Frontal cortex (tissue), 4 donors: ENCODE results near the gene USP24. TPM values are rescaled to one million over a fixed set of nuclear protein-coding genes. Genes with fewer than 3 reads are reported as not detected.

Experiments used
- DNase-seq, 2 donors: peaks; one replicate each; pipeline ENCODE4 v3.0.0; 2012; ENCODE audit warnings: low spot score in 2 of 2
- FAIRE-seq: peaks from 2 replicates; lab custom pipeline; 2012; peaks lifted over from hg19 to GRCh38; lab: Jason Lieb, UNC
- total RNA-seq: library from RNA; depleted of rRNA; stranded (reverse); fragments of >200 nt; gene quantifications from one replicate; pipeline ENCODE4 v1.2.3, GENCODE V29; 2014
- donor health status: control.
- donor health status: control.
- donor health status: control.

Gene USP24, protein sequence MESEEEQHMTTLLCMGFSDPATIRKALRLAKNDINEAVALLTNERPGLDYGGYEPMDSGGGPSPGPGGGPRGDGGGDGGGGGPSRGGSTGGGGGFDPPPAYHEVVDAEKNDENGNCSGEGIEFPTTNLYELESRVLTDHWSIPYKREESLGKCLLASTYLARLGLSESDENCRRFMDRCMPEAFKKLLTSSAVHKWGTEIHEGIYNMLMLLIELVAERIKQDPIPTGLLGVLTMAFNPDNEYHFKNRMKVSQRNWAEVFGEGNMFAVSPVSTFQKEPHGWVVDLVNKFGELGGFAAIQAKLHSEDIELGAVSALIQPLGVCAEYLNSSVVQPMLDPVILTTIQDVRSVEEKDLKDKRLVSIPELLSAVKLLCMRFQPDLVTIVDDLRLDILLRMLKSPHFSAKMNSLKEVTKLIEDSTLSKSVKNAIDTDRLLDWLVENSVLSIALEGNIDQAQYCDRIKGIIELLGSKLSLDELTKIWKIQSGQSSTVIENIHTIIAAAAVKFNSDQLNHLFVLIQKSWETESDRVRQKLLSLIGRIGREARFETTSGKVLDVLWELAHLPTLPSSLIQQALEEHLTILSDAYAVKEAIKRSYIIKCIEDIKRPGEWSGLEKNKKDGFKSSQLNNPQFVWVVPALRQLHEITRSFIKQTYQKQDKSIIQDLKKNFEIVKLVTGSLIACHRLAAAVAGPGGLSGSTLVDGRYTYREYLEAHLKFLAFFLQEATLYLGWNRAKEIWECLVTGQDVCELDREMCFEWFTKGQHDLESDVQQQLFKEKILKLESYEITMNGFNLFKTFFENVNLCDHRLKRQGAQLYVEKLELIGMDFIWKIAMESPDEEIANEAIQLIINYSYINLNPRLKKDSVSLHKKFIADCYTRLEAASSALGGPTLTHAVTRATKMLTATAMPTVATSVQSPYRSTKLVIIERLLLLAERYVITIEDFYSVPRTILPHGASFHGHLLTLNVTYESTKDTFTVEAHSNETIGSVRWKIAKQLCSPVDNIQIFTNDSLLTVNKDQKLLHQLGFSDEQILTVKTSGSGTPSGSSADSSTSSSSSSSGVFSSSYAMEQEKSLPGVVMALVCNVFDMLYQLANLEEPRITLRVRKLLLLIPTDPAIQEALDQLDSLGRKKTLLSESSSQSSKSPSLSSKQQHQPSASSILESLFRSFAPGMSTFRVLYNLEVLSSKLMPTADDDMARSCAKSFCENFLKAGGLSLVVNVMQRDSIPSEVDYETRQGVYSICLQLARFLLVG (N-terminal part only)
- total RNA-seq, result 67.3 TPM

DNA sequence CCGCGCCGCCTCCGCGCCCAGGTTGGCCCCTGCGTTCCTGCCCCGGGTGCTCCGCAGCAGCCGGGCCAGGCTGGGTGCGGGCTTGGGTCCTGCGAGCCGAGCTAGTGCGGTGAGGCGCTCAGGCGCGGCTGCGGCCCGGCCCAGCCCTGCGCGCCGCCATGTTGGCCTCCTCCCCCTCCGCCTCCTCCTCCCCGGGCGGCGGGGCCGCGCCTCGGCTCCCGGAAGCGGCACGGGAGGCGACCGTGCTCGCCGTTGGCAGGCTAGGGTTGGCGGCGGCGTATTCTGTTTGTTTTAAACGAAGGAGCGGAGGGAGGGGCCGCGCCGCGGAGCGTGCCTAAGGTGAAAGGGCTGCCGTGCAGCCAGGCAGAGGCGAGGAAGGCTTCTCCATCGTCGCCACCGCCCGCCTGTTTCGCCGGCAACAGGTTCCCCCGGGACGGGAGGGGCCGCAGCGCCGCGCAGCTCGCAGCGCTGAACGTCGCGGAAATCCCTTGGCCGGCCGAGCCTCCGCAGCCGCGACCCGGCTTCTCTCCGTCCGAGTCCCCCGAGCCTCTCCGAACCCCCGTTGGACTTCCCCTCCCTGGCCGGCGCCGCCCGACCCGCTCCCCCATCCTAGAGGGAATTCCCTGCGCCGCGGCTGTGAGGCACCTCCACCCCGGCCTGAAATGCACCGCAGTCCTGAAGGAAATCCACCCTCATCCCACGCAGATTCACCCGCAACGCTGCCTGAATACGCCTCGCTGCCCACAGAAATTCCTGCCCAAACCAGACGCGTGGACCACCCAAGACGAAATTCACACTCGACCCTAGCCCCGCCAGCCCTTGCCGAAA lies at the start of gene USP24:
USP24 (minus strand) TSS at position 171 of the 828 bp plus-strand sequence. CDS start 251 bp downstream, outside the sequence.
- DNase-seq, result peak; percentile 86 to 91
- FAIRE-seq, result no peak

DNA sequence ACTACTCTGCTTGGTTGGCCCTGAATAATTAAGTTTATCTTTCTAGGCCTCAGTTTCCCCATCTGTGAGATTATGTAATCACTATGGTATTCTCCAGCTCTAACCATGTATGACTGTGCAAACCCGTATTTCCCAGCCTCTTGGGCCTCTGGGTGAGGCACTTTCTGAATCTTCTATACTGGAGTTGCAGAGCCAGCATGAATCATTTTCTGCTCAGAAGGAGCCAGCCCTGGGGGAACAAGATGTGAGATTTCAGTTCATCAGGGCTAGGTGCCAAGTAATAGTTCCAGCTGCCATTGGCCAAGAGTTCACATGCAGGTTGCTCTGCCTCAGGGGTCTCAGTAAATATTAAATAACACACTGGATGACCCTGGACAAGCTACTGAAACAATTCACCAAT lies 47.7 kb upstream of the USP24 start:
- no peak for FAIRE-seq
- no peak for DNase-seq

DNA sequence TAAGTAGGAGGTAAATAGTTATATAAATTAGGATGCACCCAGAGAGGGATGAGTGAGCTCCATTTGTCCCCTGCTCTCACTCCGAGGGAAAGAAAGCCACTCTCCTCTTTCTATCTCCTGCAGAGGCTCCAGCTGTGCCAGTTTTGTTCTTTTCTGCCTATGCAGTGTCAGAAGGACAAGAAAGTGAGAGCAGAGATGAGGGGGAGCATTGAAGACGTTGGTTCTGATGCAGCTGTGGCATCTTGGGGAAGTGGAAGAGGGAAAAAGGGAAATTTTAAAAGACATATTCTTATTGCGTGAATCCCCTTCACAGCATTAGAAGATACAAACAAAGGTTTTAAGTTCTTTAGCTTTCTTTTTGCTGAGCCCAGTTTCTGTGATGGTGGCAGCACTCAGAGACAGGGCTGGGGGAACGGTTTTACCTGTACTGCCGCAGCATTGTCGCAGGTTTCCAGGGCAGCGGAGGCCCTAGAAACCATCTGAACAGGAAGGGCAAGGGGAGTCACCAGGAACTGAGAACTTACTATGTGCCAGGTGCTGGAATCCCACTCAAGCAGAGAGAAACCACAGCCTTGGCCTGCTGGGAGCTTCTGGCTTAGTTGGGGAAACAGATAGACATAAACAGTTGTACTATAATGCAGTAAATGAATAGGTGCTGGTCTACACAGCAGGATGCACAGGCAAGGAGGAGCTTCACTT lies 44.9 kb upstream of the USP24 start:
- no peak for FAIRE-seq
- no peak for DNase-seq

DNA sequence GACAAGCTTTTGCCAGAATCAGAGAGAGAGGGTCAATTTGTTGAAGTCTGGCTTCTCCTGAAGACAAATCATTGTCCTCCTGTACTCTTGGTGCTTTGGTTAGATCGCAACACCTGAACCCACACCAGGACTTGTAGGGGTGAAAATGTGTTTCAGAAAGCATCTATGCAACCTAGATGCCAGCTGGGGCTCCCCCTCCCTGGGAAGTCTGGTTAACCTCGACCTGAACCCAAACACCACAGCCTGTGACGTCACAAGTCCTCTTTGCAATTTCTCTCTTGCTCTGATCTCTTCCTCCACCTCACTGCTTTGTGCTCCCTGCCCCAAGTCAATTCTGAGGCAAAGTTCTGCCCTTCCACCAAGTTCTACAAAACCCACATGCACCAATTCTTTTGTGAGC lies 42.8 kb upstream of the USP24 start:
- FAIRE-seq (no peak), DNase-seq (no peak)

DNA sequence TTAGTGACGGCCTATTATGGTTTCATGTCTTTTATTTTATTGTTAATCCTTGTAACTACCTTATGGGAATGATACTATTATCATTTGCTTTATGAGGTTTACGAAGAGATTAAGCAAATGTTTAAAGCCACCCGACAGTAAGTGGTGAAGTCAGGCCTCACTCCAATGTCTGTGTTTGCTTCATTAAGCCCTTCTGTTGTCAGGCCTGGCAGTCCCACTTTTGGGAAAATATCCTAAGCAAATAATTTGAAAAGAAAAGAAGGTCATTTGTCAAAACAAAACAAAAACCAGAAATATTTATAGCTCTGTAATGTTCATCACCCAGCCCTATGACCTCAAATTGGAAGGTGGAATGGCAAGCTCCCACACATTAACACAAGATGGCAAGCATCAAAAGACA lies 40.7 kb upstream of the USP24 start:
- FAIRE-seq (no peak), DNase-seq (no peak)

DNA sequence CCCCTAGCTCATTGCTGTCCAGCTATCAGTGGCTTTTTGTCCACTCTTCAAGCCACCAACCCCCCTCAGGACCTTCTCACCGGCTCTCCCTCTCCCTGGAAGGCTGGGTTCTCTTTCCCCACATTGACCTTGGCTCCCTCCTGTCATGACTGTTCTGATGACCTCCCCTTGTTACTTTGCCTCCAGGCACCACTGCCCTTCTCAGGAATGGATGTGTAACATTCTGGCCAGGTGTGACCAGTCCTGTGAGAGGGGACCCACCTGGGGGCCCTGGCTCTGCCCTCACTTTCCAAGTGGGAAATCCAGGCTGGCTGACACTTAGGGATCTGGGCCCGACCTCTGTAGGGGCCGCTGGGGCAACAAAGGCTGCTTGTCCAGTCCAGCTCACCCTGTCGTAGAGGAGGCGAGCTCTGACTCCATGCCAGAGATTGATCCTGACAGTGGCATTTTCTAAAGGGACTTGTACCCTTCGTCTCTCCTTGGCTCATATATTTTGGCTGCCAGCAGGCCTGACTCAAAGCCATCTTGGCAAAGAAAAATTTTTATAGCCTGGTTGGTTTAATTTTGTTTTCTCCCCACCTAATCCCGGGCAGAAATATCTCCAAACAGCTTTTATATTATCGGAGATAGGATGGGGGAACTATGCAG lies 37.9 kb upstream of the USP24 start:
- FAIRE-seq (no peak), DNase-seq (no peak)

DNA sequence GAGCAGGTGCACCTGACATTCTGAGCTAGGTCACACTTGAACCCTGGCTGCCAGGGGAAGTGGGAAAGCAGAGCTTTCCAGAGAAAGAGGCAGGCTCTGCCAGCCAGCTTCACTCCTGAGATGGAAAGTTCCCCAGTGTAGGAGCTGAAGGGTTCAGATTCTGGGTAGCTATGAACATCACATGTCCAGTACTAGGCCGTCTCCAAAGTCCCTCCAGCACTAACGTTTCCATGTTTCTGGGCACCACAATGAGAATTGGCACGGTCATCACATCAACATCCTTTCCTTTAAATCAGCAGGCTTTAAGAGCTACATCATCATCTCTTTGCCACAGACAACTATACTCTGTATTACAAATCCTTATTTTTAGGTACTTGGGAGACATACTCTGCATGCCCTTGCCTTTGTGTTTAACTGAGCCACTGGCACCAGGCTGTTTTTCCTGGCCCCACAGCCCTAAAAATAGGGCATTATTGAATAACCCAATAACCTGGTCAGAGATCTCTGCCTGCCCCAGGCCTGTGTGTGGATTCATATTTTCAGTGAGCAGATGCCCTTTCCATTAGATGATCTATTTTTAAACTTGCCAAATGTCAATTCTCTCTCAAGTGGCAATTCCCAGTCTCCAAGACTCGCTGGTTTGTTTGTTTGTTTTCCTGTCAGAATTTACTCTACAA lies 35.4 kb upstream of the USP24 start:
- FAIRE-seq, result no peak
- DNase-seq, result no peak

DNA sequence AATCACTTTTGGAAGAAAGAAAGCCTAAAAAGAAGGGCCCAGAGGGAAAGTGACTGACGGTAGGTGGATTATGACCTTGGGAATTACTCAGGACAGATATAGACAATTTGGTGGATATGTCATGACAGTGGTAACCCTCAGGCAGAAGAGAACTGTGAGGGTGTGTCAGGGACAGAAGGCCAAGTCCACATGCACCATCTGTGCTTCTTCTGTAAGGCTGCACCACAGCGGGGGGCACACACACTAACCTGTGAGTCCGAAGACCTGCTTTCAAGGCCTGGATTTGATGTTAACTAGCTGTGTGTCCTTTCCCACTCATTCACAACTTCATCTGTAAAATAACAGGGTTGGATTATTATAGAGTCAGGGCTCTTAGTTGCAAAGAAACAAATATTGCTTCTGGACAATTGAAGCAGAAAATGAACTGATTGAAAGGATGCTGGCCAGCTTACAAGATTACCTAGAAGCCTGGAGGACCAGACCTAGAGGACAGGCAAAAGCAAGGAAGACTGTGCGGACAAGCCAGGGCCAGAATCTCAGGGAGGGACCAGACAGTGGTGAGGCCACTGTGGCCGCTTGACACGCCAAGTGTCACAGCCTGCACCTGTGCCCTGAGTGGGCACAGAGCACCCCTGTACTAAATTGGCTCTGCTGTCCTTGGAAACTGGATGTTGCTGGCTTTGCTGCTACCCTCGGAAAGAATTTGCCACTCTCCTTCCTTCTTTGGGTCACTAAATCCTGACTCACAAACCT lies 34.7 kb upstream of the USP24 start:
- no peak for FAIRE-seq
- no peak for DNase-seq

DNA sequence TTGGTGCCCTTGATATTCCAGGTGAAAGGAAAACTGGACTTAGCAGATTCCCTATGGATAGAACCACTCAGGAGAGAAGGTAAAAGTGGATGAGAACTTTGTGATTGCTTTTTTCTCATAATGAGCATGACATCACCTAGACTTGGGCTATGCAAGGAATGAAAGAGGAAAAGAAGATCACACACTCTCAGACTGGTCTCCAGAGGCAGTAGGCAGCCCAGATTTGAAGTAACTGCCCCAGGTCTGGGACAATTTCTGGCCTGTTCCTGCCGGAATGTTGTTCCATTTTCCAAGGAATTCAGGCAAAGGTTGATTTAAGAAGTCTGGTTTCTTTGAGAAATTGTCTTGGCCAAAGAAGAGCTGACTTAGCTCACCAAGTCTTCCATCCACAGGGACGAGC lies 31.7 kb upstream of the USP24 start:
- FAIRE-seq, result no peak
- DNase-seq, result no peak

DNA sequence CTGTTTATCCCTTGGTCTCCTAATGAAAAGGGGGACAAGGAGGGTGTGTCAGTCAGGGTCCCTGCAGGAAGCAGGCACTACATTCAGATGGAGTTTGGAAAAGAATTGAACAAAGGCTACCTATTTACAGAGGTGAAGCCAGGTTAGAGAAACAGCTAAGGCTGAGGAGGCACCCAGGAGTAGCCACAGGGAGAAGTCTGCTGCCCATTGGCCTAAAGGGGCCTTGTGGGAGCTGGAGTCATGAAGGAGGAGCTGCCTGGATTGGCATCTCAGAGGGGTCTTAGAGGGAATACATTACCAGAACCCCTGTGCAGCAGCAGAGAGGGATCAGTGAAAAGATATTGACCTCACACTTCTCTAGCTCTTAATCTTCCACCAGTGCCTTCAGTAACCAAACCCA lies 31.2 kb upstream of the USP24 start:
- DNase-seq, result no peak
- FAIRE-seq, result no peak

DNA sequence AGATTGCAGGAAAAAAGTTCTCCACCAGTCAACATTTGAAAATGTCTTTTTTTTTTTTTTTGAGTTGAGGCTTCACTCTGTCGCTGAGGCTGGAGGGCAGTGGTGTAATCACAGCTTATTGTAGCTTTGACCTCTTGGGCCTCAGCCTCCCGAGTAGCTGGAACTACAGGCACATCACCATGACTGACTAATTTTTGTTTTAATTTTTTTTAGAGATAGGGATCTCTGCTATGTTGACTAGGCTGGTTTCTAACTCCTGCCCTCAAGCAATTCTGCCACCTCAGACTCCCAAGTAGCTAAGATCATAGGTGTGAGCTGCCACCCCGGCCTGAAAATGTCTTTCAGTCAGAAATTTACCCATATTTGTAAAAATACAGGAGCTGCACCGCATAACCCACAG lies 30.6 kb upstream of the USP24 start:
- FAIRE-seq, result no peak
- no peak for DNase-seq

DNA sequence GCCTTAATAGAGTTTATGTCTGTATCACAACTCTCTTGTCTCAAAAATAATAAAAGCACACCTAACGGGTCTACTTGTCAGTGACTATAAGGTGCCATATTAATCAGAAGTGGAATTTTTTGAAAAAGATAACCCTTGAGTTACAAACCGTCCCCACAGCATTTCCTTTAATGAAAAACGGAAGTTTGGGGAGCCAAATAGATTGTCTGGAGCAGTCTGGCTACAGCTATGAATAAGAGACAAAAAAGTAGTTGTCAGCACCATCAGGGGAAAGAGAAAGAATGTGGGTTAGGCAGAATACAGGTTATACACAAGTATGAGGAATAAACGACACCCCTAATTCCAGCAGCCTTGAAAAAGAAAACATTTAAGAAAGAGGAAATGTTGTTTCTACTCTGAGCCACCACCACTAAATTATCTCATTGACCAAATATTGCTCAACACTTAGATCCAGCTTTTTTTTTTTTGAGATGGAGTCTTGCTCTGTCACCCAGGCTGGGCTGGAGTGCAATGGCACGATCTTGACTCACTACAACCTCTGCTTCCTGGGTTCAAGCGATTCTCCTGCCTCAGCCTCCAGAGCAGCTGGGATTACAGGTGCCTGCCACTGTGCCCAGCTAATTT lies 29.4 kb upstream of the USP24 start:
- no peak for DNase-seq
- FAIRE-seq, result no peak

DNA sequence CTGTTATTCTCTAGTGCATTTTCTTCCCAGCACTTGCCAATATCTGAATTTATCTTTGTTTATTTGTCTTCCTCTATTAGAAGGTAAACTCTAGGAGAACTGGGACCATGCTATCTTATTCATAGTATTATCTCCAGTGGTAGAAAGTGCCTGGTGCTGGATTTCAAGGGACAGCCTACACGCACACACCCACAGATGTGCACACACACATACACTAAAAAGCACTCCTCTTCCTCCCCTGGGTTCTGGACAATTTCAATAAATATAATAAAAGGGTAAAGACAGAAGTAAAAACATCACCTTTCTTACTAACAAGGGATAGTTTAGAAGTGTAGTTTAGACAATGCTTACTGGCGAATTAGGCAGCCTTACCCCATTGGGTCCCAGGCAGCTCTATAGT lies 28.5 kb upstream of the USP24 start:
- DNase-seq (no peak), FAIRE-seq (no peak)

DNA sequence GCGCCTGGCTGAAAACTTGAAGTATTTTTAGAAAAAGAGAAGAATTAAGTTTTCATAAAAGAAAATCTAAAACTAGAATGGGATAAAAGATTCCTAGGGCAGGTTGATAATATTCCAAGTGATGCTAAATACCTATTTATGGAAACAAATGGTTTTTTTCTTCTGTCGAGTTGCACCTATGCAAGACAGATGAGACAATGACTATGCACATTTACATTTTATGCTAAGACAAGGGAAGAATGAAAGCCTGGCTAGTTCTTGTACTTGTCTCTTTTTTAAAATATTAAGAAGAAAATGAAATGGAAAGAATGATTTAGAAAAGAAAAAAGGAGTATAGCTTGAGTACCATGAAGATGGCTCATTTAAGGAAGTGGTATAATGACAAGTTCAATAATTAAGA lies 24.4 kb upstream of the USP24 start:
- FAIRE-seq, result no peak
- no peak for DNase-seq

DNA sequence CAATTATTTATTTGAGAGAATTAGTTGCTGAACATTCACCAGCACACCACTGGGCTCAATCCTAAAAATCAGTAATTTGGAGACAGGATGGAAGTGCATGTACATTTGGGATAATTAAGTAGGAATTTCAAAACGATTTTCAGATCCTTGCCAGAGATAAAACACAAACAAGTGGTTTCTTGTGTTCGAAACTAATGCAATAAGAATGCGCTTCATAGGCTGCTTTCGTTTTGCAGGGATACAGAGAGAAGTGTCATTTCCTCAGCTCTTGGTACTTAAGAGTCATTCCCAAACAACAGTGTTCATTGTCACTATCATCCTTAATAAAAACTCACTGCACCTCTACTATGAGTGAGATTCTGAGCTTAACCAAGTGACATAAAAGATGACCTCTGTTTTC lies 20.6 kb upstream of the USP24 start:
- DNase-seq (no peak), FAIRE-seq (no peak)

DNA sequence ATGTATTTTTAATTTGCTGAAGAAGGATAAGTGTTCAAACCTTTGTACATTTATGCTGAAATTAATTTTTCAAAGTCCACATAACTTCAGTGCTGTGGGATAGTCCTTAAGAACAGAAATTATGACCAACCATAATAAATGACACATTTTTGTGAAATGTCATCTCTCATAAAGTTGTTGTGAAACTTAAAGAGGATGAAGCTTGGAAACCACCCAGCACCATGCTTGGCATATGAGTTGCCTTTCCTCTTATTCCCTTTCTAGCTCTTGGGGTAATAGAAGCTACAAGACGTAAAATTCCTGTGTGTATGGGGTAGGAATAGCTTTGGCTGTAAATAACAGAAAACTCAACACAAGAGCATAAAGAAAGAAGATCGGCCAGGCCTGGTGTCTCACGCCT lies 18.9 kb upstream of the USP24 start:
- DNase-seq (no peak), FAIRE-seq (no peak)
